GM12872 (cell line): ENCODE measurements around the gene CALCR.

ENCODE experiments used
- CTCF ChIP-seq: IDR thresholded peaks from 3 replicates; pipeline ENCODE4 v1.5.1; 2011; ENCODE audit warnings: low read depth, mild to moderate bottlenecking, low read length, moderate library complexity; ENCODE audit not compliant: insufficient read depth

CALCR gene

DNA sequence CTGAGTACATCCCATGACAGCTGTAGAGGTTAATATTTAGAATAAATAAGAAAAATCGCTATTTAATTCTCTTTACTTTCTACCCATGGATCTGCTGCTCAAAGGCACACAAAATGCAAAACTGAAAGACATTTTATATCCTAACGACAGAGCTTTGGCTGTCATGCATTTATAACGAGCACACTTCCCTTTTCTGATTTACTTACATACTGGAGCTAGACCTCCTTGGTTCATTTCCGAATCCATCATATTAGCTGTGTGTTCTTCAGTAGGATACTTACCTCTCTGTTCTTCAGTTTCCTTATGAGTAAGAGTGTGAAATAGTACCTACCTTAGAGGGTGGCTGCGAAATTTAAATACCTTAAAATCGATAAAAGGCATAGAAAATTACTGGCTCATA is 10.9 kb downstream of the CALCR start:
- TF ChIP-seq CTCF: no peak

- no peak for TF ChIP-seq CTCF
Observed at GRCh38 chr7:93562936-93563335, 11.6 kb downstream of the CALCR start.

- TF ChIP-seq CTCF: no peak
Observed at GRCh38 chr7:93562106-93562505, 12.4 kb downstream of the CALCR start.

- no peak for TF ChIP-seq CTCF
Observed at GRCh38 chr7:93559639-93560491, 14.7 kb downstream of the CALCR start.

GRCh38 chr7:93558705-93559614 is 15.6 kb downstream of the CALCR start:
- no peak for TF ChIP-seq CTCF

DNA sequence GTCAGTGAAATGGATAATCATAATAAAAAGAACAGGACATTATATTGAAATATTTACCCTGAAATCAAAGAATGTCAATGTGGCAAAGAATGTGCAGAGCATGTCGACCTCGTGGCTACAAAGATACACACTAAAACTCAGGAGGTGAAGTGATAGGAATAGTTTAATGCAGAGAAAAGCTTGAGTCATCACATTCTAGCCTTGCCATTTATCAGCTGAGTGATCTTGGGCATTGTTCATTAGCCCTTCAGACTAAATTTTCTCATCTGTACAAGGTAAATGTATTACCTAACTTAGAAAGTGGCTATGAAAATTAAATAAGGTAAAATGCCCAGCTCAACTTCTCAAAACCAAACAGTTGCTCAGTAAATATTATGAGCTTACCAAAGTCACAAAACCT is 22.6 kb downstream of the CALCR start:
- TF ChIP-seq CTCF: no peak
